COLO829 (cell line): ENCODE measurements around the gene EFNA4.
A peak's percentile ranks its signal among the peaks of the same experiment; 100 is the strongest.

Experiments
- DNase-seq: peaks from one replicate; pipeline ENCODE4 v3.0.0; 2012; ENCODE audit warnings: low spot score

The EFNA4 gene, protein sequence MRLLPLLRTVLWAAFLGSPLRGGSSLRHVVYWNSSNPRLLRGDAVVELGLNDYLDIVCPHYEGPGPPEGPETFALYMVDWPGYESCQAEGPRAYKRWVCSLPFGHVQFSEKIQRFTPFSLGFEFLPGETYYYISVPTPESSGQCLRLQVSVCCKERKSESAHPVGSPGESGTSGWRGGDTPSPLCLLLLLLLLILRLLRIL

DNA sequence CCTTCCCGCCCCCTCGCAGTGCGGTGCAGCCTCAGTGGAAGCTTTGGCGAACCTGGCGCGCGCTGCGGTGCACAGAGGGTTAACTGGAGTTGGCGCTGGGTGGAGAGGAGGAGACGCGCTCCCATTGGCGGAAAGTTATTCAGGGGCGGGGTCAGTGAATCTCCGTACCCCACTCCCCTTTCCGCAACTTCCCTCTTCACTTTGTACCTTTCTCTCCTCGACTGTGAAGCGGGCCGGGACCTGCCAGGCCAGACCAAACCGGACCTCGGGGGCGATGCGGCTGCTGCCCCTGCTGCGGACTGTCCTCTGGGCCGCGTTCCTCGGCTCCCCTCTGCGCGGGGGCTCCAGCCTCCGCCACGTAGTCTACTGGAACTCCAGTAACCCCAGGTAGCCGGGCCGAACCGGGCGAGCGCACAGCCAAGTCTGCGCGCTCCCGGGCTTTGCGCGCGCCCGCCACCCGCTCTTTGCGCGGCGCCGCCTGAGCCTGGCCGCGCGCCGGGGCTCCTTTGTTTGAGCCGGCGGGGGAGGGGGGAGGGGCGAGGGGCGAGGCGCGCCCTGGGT, at the start of gene EFNA4:
TSS of gene EFNA4 (plus strand) at position 191 of the 561 bp plus-strand sequence. CDS start at position 275, 84 bp downstream.
- peak; percentile 89 for DNase-seq

DNA sequence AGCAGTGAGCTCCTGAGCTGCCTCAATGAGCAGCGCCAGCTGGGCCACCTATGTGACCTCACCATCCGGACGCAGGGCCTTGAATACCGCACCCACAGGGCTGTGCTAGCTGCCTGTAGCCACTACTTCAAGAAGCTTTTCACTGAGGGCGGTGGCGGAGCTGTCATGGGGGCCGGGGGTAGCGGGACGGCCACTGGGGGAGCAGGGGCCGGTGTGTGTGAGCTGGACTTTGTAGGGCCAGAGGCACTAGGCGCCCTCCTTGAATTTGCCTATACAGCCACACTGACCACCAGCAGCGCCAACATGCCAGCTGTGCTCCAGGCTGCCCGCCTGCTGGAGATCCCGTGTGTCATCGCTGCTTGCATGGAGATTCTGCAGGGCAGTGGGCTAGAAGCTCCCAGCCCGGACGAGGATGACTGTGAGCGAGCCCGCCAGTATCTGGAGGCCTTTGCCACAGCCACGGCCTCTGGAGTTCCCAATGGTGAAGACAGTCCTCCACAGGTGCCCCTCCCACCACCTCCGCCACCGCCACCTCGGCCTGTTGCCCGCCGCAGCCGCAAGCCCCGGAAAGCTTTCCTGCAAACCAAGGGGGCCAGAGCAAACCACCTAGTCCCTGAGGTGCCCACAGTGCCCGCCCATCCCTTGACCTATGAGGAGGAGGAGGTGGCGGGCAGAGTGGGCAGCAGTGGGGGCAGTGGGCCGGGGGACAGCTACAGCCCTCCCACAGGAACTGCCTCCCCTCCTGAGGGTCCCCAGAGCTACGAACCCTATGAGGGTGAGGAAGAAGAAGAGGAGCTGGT, 48.6 kb upstream of the EFNA4 start:
- no peak for DNase-seq

DNA sequence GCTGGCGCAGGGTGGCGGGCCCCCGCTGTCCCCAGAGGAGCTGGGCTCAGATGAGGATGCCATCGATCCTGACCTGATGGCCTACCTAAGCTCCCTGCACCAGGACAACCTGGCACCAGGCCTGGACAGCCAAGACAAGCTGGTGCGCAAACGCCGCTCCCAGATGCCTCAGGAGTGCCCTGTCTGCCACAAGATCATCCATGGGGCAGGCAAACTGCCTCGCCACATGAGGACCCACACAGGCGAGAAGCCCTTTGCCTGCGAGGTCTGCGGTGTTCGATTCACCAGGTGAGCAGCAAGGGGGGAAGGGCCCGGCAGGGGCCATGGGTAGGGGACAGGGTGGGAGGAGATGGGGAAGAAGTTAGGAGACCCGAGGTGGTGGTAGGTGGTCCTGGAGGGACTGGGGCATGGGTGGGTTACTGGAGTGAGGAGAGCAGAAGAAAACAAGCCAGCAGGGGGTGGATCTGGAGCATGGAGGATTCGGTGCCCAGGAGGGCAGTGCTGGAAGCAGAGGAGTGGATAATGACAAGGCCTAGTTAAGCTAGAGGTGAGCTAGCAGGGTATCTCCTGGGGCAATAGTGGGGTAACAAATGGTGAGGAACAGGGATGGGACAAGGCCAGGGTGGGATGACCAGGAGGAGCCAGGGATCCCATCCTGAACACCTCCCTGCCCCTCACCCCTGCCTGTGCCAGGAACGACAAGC, 47.9 kb upstream of the EFNA4 start:
- DNase-seq, result no peak

DNA sequence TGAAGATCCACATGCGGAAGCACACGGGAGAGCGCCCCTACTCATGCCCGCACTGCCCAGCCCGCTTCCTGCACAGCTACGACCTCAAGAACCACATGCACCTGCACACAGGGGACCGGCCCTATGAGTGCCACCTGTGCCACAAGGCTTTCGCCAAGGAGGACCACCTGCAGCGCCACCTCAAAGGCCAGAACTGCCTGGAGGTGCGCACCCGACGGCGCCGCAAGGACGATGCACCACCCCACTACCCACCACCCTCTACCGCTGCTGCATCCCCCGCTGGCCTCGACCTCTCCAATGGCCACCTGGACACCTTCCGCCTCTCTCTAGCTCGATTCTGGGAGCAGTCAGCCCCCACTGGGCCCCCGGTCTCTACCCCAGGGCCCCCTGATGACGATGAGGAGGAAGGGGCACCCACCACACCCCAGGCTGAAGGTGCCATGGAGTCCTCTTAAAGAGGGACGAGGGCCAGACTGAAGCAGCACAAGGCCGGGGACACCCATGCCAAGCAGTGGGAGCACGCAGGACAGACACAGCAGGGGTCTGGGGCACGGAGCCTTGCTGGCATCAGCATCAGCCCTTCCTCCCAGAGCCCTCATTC, 47.2 kb upstream of the EFNA4 start:
- DNase-seq, result no peak

DNA sequence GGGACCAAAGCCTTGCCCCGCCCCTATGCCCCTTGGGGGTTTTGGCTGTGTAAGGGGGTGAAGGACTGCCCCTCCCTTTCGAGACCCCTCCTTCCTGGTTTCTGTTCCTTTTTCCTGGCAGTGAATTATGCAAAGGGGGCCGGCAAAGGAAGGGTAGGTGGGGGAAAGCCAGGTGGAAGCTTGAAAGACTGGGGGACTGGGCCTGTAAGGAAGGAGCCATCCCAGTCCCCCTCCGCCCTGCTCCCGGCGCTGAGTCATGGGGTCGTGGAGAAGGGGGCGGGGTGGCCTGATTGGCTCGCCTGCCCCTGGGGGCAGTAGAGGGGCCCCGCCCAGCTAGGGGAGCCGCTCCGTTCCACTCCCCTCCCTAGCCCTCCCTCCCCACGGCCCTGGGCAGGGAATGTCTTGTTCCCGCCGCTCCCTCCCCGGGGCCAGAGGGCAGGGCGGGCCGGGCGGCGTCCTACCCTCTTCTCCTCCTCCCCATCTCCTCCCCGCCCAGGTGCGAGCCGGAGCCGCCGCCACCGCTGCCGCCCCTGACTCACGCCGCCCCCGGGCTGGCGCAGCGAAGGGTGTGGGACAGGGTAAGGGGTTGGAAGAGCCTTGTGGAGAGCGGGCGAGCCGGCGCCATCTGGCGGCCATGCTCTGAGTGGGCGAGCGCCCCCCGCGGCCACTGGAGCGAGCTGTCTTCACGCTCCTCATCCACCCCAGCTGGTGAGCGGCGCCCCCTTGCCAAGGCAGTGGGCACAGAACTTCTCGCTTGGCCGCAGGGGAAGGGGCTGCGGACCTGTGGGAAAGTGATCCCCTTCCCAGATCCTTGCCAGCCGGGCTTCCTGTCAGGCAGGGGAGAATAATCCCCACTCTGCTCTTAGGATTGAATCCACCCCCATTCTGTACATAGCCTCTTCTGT, 46.2 kb upstream of the EFNA4 start:
- DNase-seq, result peak; percentile 88

DNA sequence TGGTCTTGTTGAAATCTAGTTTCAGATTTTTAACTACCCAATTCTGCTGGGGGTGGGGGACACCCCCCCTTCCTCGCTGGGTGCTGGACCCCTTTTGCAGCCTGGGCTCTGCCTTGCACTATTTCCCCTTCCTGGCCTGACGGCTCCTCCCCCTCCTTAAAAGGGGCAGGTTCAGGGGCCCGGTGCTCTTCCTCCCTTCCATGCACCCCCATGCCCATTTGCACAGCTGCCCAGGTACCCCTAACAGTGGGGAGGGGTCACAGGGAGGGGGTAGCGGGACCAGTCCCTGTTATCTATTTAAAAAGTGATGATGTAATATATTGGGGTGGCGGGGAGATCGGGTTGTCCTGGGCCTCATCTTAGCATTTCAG, 45.6 kb upstream of the EFNA4 start:
- DNase-seq, result no peak

DNA sequence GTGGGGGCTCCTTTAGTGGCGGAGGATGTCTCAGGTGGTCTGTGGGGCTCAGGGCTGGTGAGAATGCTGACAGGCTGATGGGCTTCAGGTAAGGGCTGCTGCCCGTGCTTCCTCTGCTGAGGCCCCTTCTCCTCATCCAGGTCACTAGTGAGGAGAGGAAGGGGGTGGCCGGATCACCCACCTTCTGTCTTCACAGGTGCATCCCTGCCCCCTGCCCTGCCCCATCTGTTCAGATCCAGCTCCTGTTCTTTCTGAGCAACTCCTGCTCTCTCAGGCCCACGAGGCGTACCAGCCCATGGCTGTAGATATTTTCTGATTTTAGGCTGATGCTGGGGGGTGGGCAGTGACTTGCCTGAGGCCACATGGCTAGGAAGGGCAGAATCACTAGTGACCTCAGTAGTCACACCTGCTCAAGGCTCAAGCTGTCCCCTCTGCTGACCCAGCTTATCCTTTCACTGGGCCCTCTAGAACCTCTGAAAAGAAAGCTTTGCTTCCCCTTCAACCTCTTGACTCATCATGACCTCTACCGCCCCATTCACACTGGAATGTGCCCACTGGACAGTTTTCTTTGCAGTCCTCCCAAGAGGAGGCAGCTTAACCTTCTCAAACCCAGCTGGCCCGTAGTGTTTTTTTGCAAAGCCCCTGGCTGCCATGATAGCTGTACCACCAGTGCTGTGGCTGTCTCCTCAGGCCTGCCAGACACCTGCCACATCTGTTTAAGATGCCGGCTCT, 44.8 kb upstream of the EFNA4 start:
- no peak for DNase-seq

DNA sequence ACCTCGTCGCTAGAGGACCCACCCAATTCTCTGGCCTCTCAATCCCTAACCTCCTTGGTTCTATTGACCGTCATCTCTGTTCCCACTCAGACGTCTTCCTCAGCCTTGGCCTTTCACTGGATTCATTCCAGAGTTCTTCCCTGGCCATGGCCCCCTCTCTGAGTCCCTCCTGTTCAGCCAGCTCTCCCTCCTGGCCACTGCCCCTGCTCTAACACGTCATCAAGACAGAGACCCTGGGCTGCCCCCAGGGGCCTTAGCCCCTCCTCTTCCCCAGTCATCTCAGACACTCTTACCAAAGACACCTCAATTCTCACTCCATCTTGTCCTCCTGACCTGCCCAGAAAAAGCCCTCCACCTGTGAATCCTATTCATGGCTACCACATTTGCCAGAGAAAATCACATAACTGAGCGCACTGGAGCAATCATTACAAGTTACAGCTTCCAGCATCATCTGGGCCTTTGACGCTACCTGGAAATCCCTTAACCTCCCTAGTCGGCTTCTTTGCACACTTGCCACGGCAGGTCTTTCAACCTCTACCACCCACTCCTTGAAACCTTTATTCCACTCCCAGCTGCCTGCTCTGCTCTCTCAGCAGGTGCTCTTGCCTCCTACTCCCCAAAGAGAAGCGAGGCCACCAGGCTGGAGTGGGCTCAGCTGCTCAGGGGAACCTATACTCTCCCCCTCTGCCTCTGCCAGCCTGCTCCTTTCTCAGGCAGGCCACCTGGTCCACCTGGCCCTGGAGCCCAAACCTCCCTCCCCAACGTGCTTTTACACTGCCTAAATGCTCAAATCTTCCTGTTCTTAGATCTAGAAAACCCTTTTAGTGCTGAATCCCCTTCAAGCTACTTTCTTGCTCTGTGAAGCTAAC, 43.9 kb upstream of the EFNA4 start:
- DNase-seq, result no peak

DNA sequence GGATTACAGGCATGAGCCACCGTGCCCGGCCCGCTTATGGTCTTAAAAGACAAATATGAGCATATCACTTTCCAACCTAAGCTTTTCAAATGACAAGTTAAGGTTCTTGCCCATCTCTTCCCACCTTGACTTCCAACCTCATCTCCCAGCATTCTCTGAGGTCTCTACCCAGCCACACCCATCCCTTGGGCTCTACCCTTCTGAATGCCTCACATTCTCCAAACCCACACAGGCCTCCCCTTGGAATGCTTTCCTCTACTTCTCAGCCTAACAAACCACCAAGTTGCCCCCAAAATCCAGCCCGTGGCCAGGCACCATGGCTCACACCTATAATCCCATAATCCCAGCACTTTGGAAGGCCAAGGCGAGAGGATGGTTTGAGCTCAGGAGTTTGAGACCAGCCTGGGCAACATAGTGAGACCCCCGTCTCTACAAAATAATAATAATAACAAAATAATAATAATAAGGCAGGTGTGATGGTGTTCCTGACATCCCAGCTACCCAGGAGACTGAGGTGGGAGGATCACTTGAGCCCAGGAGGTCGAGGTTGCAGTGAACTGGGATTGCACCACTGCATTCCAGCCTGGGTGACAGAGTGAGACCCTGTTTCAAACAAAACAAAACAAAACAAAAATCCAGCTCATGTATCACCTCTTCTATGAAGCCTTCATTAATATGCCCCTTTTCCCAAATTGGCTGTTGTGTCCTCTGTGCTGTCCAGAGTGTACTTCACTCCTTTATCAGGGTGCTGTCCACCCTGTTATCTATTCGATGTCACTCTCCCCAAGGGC, 41.2 kb upstream of the EFNA4 start:
- DNase-seq, result no peak

DNA sequence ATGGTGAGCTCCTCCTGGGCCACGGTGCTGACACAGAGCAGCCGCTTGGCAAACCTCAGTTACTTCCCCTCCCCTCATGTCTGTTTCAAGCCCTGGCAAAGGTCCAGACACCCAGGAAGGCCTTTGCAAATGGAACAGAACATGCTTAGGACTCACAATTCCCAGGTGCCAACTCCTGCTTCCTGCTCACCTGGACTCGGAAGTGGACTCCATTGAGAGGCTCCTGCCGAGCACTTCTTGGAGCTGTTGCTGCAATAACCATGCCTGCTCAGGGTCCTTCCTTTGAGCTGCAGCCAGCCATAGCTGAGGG, 40.7 kb upstream of the EFNA4 start:
- no peak for DNase-seq

DNA sequence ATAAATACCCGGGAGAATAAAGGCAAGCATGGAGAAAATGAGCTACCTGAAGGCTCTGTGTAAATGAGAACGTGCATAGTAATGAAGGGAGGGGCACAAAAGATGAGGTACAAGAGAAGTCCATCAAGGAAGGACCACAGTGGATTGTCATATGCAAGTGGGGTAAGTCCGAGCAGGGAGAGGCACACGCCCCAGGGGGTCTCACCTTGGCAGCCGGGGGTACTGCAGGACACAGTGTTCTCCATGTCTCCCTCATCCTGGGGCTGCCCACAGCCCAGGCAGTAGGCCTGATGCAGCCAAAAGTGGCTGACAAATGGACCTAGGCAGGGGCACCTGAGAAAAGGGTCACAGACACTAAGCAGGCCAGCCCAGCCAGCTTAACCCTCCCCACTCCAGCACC, 39.9 kb upstream of the EFNA4 start:
- no peak for DNase-seq

DNA sequence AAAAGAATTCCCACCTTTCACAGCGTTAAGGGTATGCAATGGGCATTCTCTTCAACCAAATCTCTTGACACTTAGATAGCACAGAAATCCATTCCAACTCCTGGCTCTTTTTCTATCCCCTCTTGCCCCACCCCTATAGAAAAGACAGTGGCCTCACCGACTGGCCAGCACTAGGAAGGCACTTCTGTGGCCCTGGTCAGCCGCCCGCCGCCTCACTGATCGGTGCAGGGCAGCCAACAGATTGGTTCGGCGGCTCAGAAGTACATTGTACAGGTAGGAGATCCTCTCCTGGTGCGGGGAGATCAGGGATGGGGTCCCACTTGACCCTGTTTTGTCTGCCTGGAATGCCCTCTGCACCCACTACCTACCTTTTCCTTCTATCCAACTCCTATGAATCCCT, 39.2 kb upstream of the EFNA4 start:
- DNase-seq, result no peak

DNA sequence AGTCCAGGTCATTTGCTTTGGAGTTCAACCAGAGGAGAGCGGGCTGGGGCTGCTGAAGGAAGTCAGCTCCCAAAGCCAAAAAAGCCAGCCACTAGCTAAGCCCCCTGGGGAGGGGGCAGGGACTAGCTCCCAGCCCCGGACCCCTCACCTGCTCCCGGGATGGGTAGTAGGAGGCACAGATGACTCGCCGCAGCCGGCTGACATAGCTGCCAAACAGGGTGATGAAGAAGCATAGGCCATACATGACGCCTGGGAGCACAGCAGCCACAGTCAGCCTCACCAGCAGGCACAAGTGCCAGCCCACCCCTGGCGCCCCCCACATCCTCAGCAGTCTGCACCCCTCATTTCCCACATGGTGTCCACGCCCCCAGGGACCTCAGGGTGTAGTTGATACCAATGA, 37.4 kb upstream of the EFNA4 start:
- DNase-seq, result no peak

DNA sequence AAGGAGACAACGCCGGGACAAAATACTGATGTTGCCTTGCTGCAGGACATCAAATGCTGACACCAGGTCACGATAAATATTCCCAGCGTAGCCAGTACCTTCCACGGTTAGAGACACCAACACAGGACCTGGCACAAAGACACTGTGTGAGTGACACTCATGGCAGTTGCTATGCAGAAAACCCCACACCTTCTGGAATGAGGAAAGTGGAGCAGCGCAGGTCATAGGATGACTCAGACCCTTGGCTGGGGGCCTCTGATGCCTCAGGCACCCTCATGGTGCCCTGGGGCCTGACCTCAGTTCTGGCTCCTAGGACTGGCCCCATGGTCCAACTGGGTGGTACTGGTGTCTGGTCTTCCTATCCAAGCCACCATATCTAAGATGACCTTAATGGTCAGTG, 37.0 kb upstream of the EFNA4 start:
- DNase-seq, result no peak

DNA sequence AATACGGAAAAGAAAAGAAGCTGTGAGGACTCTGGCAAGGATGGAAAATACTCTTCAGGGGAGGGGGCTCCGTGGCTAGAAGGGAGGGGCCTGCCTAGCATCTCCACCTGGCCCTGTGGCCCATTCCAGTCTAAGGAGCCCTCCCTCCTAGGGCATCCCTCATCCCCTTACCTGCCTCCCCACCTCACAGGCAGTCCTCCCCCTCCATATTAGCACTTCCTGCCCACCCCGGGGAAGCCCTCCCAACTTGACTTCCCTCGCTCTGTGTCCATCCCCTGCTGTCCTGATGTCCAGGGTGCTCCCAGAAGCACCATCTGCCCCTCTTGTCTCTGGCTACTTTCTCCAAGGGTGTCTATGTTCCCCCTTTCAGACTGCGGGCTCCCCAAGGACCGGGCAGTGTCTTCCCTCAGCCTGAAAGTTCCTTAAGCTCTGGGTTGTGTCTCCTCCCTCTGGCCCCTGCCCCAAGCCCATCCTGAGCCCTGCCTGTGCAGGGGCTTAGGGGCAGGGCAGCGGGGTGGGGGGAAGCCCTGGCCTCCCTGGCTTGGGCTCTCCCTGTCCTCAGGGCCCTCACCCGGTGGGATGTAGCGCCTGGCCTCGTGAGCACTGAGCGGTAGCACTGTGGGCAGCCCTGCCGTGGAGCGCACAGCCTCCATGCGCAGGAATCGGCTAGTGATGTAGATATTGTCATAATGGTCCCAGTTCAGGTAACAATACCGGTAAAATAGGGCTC, 33.9 kb upstream of the EFNA4 start:
- DNase-seq, result no peak

DNA sequence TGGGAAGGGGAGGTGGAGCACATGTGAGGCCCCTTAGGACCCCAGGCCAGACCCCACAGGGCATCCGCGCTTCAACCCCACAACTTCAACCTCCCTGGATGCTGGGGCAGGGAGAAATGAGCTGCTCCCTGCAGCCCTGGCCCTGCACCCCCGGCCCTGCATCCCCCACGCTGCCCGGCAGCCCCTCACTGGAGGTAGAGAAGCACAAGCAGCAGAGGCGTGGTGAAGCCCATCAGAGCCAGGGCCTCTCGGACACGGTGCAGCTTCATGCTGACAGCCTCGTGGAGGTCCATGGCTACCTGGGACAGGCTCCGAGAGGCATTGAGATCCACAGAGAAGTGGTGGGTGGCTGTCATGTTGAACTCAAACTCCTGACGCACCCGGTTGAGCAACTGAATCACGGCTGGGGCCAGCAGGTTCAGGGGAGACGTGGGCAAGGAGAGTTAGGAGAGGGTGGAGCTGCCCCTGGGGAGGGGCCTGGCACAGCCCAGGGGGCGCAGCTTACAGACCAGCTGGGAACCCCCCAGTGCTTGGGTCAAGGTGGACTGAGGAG, 33.2 kb upstream of the EFNA4 start:
- no peak for DNase-seq

DNA sequence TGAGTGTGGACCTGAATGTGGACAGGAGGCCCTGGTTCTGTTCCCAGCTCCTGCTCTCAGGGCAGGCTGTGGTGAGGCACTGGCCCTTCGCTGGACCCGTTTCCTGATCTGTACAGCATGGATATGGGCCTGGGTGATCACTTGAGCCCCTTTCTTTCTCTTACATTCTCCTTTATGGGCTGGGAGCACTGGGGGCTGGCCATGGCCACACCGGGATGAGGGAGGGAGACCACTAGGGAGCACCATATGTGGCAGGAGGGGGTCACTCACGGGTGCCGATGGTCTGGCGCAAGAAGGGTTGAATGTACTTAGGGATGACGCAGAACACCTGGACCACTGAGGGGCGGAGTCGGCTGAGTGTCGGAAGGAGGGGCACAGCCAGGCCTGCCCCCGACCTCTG, 32.6 kb upstream of the EFNA4 start:
- DNase-seq, result no peak

DNA sequence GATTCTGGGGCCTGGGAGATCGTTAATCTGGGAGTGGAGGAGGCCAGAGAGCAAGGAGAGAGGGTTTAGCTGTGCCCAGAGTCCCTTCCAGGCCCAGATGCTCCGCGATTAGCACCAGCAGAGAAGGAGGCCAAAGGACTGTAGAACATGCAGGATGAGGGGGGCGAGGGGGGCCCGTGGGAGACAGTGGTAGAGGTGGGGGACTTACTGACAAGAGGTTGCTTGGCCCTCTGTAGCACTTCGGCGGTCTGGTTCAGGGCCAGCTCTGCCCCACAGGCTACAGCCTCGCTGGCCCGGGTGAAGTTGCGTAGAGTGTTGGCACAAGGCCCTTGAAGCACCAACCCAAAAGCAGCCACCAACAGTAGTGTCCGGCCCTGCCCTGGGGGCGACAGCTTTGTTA, 30.7 kb upstream of the EFNA4 start:
- DNase-seq, result no peak
